H1 (cell line): Measurements from ENCODE around the gene MBLAC1. TPM values are rescaled to one million over a fixed set of nuclear protein-coding genes. Genes with fewer than 3 reads are reported as not detected.

Experiments
- CHD7 ChIP-seq: fragments of 300-600 bp; sonication (generic); IDR thresholded peaks from 2 replicates; pipeline ENCODE4 v1.7.1; 2012; ENCODE audit warnings: low read length, moderate library complexity, mild to moderate bottlenecking, inconsistent platforms; ENCODE audit not compliant: insufficient replicate concordance
- HDAC6 ChIP-seq: IDR thresholded peaks from one replicate; pipeline ENCODE4 v1.7.1; 2012; ENCODE audit warnings: low read depth, mild to moderate bottlenecking, inconsistent platforms, low read length, moderate library complexity
- MAFK ChIP-seq: IDR thresholded peaks from 2 replicates; pipeline ENCODE4 v1.6.1; 2012; ENCODE audit warnings: low read depth, mild to moderate bottlenecking, improper control_type of control experiment, low read length
- NRF1 ChIP-seq: IDR thresholded peaks from 2 replicates; pipeline ENCODE4 v1.6.1; 2011; ENCODE audit warnings: mild to moderate bottlenecking, low read depth, low read length, improper control_type of control experiment
- SRF ChIP-seq: IDR thresholded peaks from 2 replicates; pipeline ENCODE4 v1.6.1; 2011; ENCODE audit warnings: mild to moderate bottlenecking, low read depth, low read length, moderate library complexity
- SUZ12 ChIP-seq: fragments of 200-600 bp; sonication (generic); IDR thresholded peaks from 2 replicates; pipeline ENCODE4 v1.6.1; 2012; ENCODE audit warnings: mild to moderate bottlenecking, inconsistent platforms, low read length, moderate library complexity, mixed read lengths
- TEAD4 ChIP-seq: IDR thresholded peaks from 2 replicates; pipeline ENCODE4 v1.6.1; 2012; ENCODE audit warnings: low read depth, low read length, inconsistent platforms, mixed read lengths
- polyA plus RNA-seq, 7 experiments: library from polyadenylated mRNA; depleted of rRNA in 3 of 7; stranded (reverse) in 5 of 7; unstranded in 2 of 7; fragments of >200 nt in 5 of 7; fragments of 200-250 nt in 2 of 7; gene quantifications; 1 replicate in 5 of 7; 2 replicates in 1 of 7; 4 replicates in 1 of 7; pipeline versions ENCODE4 v1.2.1 to v1.2.3, GENCODE V29; 2011 to 2013; ENCODE audit warnings: missing spikeins in 2 of 7, mixed read lengths in 2 of 7
- total RNA-seq: library from RNA; stranded (reverse); fragmentation: NEBNext Ultra II Directional; extraction: Animal tissue kit (Norgen Biotek cat#: 25700); gene quantifications from 2 replicates; pipeline ENCODE4 v1.2.1, GENCODE V29; 2021
- TF ChIP-seq, protein P1 (sequence below): IDR thresholded peaks from 2 replicates; pipeline ENCODE4 v1.6.1; 2012; ENCODE audit warnings: inconsistent platforms

The MBLAC1 gene
- total and polyA plus RNA-seq, 2 of the 8 experiments (the other 6 are each of a cell fraction or from before 2014, with no cell fraction given) = 1.00 to 1.7 TPM

DNA sequence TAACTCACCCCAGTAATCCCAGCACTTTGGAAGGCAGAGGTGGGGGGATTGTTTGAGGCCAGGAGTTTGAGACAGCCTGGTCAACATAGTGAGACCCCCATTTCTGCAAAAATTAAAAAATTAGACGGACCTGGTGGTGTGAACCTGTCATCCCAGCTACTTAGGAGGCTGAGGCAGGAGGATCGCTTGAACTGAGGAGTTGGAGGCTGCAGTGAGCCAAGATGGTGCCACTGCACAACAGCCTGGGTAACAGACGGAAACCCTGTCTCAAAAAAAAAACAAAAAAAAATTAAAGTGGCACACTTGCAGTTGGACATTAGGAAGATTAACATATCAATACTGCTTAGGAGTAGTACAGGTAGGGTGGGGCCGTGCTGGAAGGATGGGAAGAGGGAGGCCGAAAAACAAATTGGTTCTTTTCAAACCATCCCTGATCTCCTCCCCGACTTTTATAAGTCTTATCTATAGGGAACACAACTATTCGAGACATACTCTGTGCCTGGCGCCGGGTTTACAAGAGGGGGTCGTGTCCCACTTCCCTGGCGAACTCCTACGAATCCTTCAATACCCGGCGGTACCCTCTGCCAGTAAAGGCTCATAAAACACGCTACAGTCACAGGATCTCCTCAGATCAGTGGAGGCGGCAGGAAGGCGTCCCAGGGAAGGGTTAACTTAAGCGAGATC lies 8.2 kb upstream of the MBLAC1 start (continued):
- no peak for TF ChIP-seq CHD7
- no peak for TF ChIP-seq MAFK
- no peak for TF ChIP-seq SRF
- no peak for TF ChIP-seq SUZ12
- TF ChIP-seq NRF1 = no peak
- no peak for TF ChIP-seq TEAD4
- no peak for TF ChIP-seq HDAC6
- TF ChIP-seq, protein P1, sequence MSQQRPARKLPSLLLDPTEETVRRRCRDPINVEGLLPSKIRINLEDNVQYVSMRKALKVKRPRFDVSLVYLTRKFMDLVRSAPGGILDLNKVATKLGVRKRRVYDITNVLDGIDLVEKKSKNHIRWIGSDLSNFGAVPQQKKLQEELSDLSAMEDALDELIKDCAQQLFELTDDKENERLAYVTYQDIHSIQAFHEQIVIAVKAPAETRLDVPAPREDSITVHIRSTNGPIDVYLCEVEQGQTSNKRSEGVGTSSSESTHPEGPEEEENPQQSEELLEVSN = no peak
